ENCODE results near the gene DHRS2.

DNA sequence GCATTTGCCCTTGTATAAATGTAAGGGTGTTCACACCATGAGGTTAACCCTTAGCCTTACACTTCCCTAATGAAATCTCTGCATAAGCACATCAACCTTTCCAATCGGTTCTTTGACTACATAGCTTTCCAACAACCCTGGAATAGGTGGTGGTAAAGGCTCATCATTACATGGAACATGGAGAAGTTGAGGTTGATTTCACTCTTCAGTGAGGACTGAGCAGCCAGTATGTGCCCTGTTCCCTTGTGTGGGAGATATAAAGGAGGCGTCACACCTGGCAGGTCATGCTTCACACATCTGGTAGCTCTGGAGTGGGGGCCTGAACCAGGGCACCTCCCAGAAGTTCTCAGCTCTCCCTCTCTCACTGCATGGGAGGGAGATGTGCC, 35.8 kb upstream of the DHRS2 start:
- TF ChIP-seq TAF1 (IDR thresholded peaks at IDR 0.05; ENCODE audit: low read depth) = no peak
- TF ChIP-seq, protein P1, sequence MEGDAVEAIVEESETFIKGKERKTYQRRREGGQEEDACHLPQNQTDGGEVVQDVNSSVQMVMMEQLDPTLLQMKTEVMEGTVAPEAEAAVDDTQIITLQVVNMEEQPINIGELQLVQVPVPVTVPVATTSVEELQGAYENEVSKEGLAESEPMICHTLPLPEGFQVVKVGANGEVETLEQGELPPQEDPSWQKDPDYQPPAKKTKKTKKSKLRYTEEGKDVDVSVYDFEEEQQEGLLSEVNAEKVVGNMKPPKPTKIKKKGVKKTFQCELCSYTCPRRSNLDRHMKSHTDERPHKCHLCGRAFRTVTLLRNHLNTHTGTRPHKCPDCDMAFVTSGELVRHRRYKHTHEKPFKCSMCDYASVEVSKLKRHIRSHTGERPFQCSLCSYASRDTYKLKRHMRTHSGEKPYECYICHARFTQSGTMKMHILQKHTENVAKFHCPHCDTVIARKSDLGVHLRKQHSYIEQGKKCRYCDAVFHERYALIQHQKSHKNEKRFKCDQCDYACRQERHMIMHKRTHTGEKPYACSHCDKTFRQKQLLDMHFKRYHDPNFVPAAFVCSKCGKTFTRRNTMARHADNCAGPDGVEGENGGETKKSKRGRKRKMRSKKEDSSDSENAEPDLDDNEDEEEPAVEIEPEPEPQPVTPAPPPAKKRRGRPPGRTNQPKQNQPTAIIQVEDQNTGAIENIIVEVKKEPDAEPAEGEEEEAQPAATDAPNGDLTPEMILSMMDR (IDR thresholded peaks at IDR 0.05; ENCODE audit: poor library complexity, severe bottlenecking) = no peak
